Right atrium auricular region (tissue), 2 donors: ENCODE results near the gene LILRA5. TPM values are rescaled to one million over a fixed set of nuclear protein-coding genes. Genes with fewer than 3 reads are reported as not detected.

Experiments
- DNase-seq: peaks from one replicate; pipeline ENCODE4 v3.0.0-alpha.2; 2019; ENCODE audit warnings: low spot score
- H3K27ac ChIP-seq, 2 donors: fragments of 200-600 bp; sonication (generic); 1 replicate in 1 of 2; 2 replicates in 1 of 2; pipeline ENCODE4 v1.5.1; 2016 to 2019
- H3K27me3 ChIP-seq, 2 donors: fragments of 200-600 bp; sonication (generic); one replicate each; pipeline versions ENCODE4 v1.5.1 to v1.6.0; 2017 to 2019
- H3K36me3 ChIP-seq: fragments of 200-600 bp; sonication (generic); one replicate; pipeline ENCODE4 v1.5.1; 2016
- H3K4me1 ChIP-seq, 2 donors: fragments of 200-600 bp; sonication (generic); one replicate each; pipeline versions ENCODE4 v1.5.1 to v1.6.0; 2017 to 2019
- H3K4me3 ChIP-seq, 2 donors: fragments of 200-600 bp; sonication (generic); 1 replicate in 1 of 2; 2 replicates in 1 of 2; pipeline ENCODE4 v1.5.1; 2017 to 2019; ENCODE audit warnings: mild to moderate bottlenecking in 1 of 2, moderate library complexity in 1 of 2
- H3K9me3 ChIP-seq, 2 donors: fragments of 200-600 bp; sonication (generic); one replicate each; pipeline ENCODE4 v1.5.1; 2019
- CTCF ChIP-seq, 2 donors: fragments of 200-600 bp; sonication (generic); IDR thresholded peaks; one replicate each; pipeline ENCODE4 v1.5.1; 2019; ENCODE audit warnings: antibody characterized with exemption in 2 of 2
- microRNA-seq, 2 donors: library from miRNA; unstranded; fragments of <30 nt; microRNA quantifications; one replicate each; pipeline ENCODE4, GENCODE V29; 2016 to 2017; ENCODE audit warnings: borderline number of aligned reads in 2 of 2, borderline replicate concordance in 1 of 2
- total RNA-seq, 2 donors: library from RNA; depleted of rRNA; stranded (reverse); fragments of >200 nt; gene quantifications; one replicate each; pipeline ENCODE4 v1.1.0, GENCODE V29; 2016

Gene LILRA5
- total RNA-seq, 2 donors from 2014 or later = 0.93 to 3.6 TPM

GRCh38 chr19:54262066-54262465 is 50.9 kb downstream of the LILRA5 start:
- no peaks in the 10 kb centered on the region for H3K4me1 ChIP-seq

GRCh38 chr19:54257116-54257480 is 55.9 kb downstream of the LILRA5 start, which contains the start of gene LILRB5:
Gene LILRB5, minus strand, starts transcription at chr19:54257273. Its CDS starts 80 bp downstream, at chr19:54257193.
- TF ChIP-seq CTCF (IDR thresholded peaks at IDR 0.05) = no peak
- Histone ChIP-seq H3K27me3 (no peaks in the 10 kb centered on the region), H3K4me3 (peak within 1 kb of the TSS; percentile 6 to 26), H3K27ac (no peak within 1 kb of the TSS), H3K9me3 (no peaks in the 10 kb centered on the region), H3K4me1 (no peaks in the 10 kb centered on the region), H3K36me3 (no peaks in the 10 kb centered on the region)
- peak; percentile 58 for DNase-seq

More at GRCh38 chr19:54262066-54262465, 50.9 kb downstream of the LILRA5 start:
- no peaks in the 10 kb centered on the region for H3K9me3 ChIP-seq
- TF ChIP-seq CTCF (IDR thresholded peaks at IDR 0.05) = no peak
- peak; percentile 11 for DNase-seq
- H3K27ac ChIP-seq = no peak overlapping the region
- H3K27me3 ChIP-seq = no peaks in the 10 kb centered on the region
- H3K36me3 ChIP-seq = no peaks in the 10 kb centered on the region
- no peak overlapping the region for H3K4me3 ChIP-seq

Small RNA genes lying within 50 kb of the gene (microRNA-seq; reads per million reads assigned to microRNA genes)
- 0 reads per million in 2 donors for gene MIR4752

Other genes with a start within 250 kb of the LILRA5 start
- not detected for gene VSTM1, start 249.3 kb downstream of the LILRA5 start, total RNA-seq
- not detected for gene TARM1, start 231.8 kb downstream of the LILRA5 start, total RNA-seq
- gene OSCAR, start 212.4 kb downstream of the LILRA5 start, total RNA-seq = 1 to 10 TPM in 1 of 2 donors, not detected in 1; 2.4 TPM
- 100 to 1,000 TPM in 1 of 2 donors, 10 to 100 TPM in 1; 51.3 to 108 TPM for gene NDUFA3, start 210.3 kb downstream of the LILRA5 start, total RNA-seq
- gene TFPT, start 197.5 kb downstream of the LILRA5 start, total RNA-seq = 10 to 100 TPM; 10.2 to 19.6 TPM
- gene PRPF31, start 197.4 kb downstream of the LILRA5 start, total RNA-seq = 10 to 100 TPM; 26.1 to 46.2 TPM
- gene CNOT3, start 175.4 kb downstream of the LILRA5 start, total RNA-seq = 10 to 100 TPM; 12.0 to 16.9 TPM
- gene LENG1, start 153.4 kb downstream of the LILRA5 start, total RNA-seq = 10 to 100 TPM in 1 of 2 donors, 1 to 10 TPM in 1; 6.3 to 10.0 TPM
- 1 to 10 TPM; 1.7 to 2.8 TPM for gene TMC4, start 140.0 kb downstream of the LILRA5 start, total RNA-seq
- gene MBOAT7, start 123.6 kb downstream of the LILRA5 start, total RNA-seq = 10 to 100 TPM; 27.0 to 37.0 TPM
- gene TSEN34, start 121.9 kb downstream of the LILRA5 start, total RNA-seq = 10 to 100 TPM; 36.7 to 37.0 TPM
- gene RPS9, start 112.3 kb downstream of the LILRA5 start, total RNA-seq = 1,000 to 10,000 TPM; 1,068 to 1,279 TPM
- 1 to 10 TPM; 2.0 to 8.8 TPM for gene LILRB3, start 90.2 kb downstream of the LILRA5 start, total RNA-seq
- gene LILRA6, start 70.4 kb downstream of the LILRA5 start, total RNA-seq = 1 to 10 TPM in 1 of 2 donors, not detected in 1; 1.7 TPM
- gene LILRB5, start 55.9 kb downstream of the LILRA5 start, total RNA-seq = 10 to 100 TPM in 1 of 2 donors, 1 to 10 TPM in 1; 2.6 to 12.0 TPM
- gene LILRB2, start 32.1 kb downstream of the LILRA5 start, total RNA-seq = 1 to 10 TPM; 1.1 to 3.4 TPM
- not detected for gene LILRA4, start 26.0 kb upstream of the LILRA5 start, total RNA-seq
- 1 to 10 TPM; 4.2 to 7.8 TPM for gene LAIR1, start 51.8 kb upstream of the LILRA5 start, total RNA-seq
- 1 to 10 TPM; 1.7 to 2.7 TPM for gene TTYH1, start 102.3 kb upstream of the LILRA5 start, total RNA-seq
- 10 to 100 TPM; 32.1 to 36.4 TPM for gene LENG8, start 136.0 kb upstream of the LILRA5 start, total RNA-seq
- 1 to 10 TPM; 2.1 to 4.9 TPM for gene LENG9, start 150.6 kb upstream of the LILRA5 start, total RNA-seq
- 10 to 100 TPM; 11.4 to 15.2 TPM for gene CDC42EP5, start 160.1 kb upstream of the LILRA5 start, total RNA-seq
- not detected for gene LAIR2, start 189.7 kb upstream of the LILRA5 start, total RNA-seq